Suprapubic skin (tissue), 3 donors: ENCODE data around the gene MN1.

Source experiments
- CTCF ChIP-seq, 2 donors: fragments of 200-600 bp in 1 of 2; fragments of 450-650 bp in 1 of 2; sonication (generic) in 1 of 2; IDR thresholded peaks; one replicate each; pipeline ENCODE4 v1.5.1; 2016 to 2019; ENCODE audit warnings: antibody characterized with exemption in 2 of 2, mild to moderate bottlenecking in 1 of 2, moderate library complexity in 1 of 2
- POLR2A ChIP-seq, 2 donors: fragments of 450-650 bp; IDR thresholded peaks; one replicate each; pipeline ENCODE4 v1.6.1; 2017; ENCODE audit warnings: antibody characterized with exemption in 2 of 2, mild to moderate bottlenecking in 2 of 2, moderate library complexity in 2 of 2

- TF ChIP-seq CTCF (IDR thresholded peaks at IDR 0.05) (no peak), POLR2A (IDR thresholded peaks at IDR 0.05) (no peak)
Observed at GRCh38 chr22:27705408-27706080, 96.0 kb downstream of the MN1 start.
